Medulla oblongata (tissue), 1 donor: ENCODE data around the gene CLEC5A.
"Not testable (repeated sequence)": the region's sequence is repeated elsewhere in the genome, so short reads cannot be mapped to it uniquely, and the experiment has no call there.

ENCODE experiments used
- DNase-seq: peaks from one replicate; pipeline ENCODE4 v3.0.0-alpha.2; 2015; ENCODE audit errors: extremely low spot score

CLEC5A gene

DNA sequence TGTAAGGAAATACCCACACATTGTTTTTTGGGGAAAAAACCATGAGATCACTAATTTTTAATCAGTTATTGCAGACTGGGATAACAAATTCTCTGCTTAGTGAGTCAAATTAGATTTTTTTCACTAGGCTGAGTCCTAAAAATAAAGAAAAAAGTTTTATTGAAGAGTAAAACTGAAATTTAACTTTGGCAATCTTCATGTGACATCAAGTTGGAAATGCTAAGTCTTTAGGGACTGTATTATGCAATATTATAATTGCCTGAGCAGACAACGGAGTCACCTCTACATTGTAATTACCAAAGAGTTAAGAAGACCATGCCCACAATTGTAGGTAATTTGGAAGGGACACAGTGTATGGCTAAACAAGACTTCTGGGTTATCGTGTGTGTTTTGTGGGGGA is 2.2 kb upstream of the CLEC5A start:
- no peak for DNase-seq

- DNase-seq, result peak; percentile 40
These were observed 1.4 kb downstream of the CLEC5A start for GRCh38 chr7:141945356-141945755.

GRCh38 chr7:141944811-141945210 is 2.0 kb downstream of the CLEC5A start:
- no peak for DNase-seq

- DNase-seq, result no peak
These were observed 2.9 kb downstream of the CLEC5A start for GRCh38 chr7:141943846-141944245.

DNA sequence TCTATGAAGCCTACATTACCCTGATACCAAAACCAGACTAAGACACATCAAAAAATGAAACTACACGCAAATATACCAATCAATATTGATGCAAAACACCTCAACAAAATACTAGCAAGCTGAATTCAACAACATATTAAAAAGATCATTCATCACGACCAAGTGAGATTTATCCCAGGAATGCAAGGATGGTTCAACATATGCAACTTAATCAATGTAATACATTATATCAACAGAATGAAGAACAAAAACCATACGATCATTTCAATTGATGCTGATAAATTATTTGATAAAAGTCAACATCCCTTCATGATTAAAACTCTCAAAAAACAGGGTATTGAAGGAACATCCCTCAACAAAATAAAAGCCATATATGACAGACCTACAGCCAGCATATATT is 5.7 kb downstream of the CLEC5A start:
- DNase-seq, result no peak

DNA sequence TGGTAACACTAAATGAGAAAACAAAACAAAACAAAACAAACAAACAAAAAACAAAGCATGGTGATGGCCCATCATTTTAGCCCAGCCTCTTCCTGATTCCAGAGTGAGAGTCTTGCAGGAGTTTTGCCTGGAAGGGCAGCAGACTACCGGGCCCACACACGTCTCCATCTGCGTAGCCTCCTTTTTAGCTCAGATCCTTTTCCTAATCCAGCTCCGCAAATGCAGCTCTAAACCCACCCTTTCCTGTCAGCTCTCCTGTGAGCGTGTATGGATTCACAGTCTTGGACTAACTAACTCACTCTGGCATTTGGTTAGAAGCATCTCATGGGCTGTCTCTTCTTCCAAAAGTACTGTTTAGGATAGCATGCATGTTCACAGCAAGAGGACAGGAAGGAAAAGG is 16.6 kb downstream of the CLEC5A start:
- no peak for DNase-seq

GRCh38 chr7:141928845-141929195 is 18.0 kb downstream of the CLEC5A start:
- DNase-seq, result no peak

DNA sequence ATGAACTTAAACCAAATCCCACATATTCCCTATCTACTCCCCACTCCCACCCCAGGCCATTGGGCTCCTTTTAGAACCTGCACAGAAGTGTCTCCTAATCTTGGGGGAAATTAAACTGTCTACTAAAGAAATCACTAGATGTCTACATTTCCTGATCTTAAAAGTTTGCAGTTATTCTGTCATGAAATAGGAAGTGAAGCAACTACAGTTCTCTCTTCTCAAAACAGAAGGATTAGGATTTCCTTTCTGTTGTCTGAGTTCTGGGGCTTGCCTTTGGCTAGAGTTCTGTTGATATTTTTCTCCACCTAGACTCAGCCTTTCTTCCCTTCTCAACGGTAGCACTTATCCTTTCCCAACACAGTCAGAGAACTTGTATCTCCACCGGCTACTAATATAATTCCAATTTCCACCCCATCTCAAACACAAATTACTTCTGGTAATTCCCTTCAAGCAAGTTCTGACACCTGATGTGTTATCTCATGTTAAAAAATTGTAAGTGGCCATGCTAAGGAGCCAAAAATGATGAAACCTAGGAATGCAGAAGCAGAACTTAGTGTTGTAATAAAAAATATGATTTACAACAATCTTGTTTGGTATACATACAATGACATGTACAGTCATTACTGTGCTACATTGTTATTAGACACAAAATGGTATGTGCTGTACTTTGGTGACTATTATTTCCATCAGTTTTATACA is 18.5 kb downstream of the CLEC5A start:
- peak; percentile 23 for DNase-seq

DNA sequence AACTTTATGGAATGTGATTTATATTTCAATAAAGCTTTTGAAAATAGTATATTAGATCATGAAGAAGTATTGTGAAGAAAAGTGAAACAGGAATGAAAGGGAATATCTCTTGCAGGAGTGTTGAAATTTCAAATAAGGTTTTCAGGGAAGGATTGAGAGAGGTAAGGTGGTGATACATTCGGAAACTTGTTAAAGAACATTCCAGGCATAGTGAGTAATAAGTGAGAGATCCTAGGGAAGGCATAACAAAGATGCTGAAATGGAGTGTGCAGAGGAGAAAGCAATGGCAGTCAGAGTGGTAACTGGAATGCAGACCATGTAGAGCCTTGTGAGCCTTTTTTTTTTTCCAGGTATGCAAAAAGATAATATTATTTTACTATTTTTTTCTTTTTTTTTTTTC is 26.5 kb downstream of the CLEC5A start:
- no peak for DNase-seq

GRCh38 chr7:141916099-141916498 is 30.7 kb downstream of the CLEC5A start, which contains the start of gene OR9A4:
OR9A4 (plus strand) TSS chr7:141916399; CDS start chr7:141918876, 2,477 bp downstream.
- no peak for DNase-seq

DNA sequence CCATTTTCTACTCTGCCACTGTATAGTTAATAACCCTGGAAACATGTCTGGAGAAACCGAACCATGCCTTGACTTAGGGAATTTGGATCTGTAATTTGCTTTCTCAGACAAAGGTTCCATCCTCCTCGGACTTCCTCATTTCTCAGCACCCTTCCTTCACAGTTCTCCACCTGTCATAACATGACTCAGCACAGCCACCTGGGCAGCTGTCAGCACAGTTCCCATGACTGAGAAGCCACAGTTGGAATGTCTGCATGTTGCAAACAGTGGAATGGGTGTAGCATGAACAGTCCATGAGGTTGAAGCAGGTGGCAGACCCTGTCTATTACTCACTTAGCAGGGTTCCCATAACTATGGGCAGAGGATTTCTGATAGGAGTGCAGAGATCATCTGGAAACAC is 31.2 kb downstream of the CLEC5A start:
- no peak for DNase-seq

DNA sequence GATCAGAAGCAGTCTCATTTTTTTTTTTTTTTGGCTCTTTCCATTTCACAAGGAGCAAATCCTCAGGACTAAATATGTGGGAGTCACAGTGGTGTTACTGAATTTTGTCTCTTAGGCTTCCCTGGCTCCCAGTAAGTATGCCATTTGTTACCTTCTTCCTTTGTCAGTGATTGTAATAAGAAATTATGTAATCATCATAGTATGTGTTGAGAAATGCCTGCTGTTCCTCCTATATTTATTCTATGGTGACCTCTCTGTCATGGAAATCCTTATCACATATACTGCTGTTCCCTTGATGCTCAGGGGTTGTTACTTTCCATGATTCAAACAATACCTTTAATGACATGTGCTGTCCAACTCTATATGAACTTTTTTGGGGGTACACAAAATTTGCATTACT is 35.4 kb downstream of the CLEC5A start:
- no peak for DNase-seq

GRCh38 chr7:141906285-141906684 is 40.5 kb downstream of the CLEC5A start:
- DNase-seq, result no peak

- DNase-seq, result not testable (repeated sequence)
These were observed 47.4 kb downstream of the CLEC5A start for GRCh38 chr7:141899366-141899765.

DNA sequence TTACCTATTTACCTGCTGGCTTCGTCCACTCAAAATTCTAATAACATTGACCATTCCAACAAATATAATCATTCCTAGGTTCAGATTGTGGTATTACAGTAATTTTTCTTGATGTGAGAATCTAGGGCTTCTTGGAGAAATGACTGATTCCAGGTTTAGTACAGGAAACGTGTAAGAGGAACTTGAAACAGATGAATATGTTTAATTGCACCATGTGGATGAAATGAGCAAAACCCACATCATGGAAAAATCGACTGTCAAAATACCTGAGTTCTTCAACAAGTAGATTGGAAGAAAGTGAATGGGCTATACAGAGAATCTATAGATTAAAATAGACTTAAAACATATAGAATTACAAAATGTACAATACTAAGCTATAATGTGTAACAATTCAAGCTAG is 55.4 kb downstream of the CLEC5A start:
- DNase-seq, result no peak

DNA sequence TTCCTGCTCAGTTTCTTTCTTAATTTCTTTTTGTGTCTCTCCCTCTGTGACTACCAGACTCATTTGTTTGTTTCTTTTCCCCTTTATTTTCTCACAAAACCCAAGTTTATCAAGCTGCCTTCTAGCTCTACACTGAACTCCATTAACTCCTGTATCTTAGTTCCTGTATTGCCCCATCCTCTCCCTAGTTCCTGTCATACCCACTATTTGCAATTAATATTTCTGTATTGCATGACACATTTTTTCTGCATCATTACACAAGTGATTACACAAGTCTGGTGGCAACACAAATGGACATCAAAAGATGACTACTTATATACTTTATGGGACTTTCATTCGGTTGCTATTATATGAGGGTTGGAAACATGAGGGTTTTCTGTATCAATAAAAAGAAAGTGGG is 57.5 kb downstream of the CLEC5A start:
- DNase-seq, result no peak

DNA sequence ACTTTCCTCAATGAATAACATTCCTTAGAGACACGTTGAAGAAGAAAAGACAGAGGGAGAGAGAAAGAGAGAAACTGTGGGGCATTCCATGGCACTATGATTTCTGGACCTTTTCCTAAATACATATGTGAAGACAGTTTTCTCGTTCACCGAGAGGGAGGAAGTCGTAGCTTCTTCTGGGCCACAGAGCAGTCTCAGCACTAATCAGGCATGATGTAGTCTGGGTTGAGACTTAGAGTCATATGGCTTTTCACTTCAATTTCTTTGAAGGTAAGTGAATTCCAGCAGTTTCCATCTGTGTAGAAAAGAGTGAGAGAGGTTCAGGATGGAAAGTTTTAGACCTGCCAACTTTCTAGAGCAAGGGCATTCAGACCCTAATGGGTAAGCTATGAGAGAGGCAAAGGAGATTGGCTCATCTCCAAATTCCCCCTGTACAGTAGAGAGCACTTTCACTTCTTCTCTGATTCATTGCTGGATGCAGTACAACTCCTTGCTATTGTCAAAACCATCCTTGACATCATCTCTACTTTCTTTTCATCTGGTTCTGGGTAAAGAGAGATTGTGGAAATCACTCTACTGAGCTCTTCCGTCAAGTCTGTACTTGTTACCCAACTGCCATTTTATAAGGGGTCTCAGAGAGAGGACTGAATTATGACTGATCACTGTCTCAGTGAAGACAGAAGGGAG is 62.1 kb downstream of the CLEC5A start:
- peak; percentile 39 for DNase-seq

- DNase-seq, result no peak
These were observed 65.8 kb downstream of the CLEC5A start for GRCh38 chr7:141880960-141881359.

- DNase-seq, result no peak
These were observed 69.4 kb downstream of the CLEC5A start for GRCh38 chr7:141877365-141877764.
